ENCODE results near the gene NMT1. TPM values are rescaled to one million over a fixed set of nuclear protein-coding genes. Genes with fewer than 3 reads are reported as not detected.

Gene NMT1
- total RNA-seq, 1 experiment from 2014 or later: 173 TPM

DNA sequence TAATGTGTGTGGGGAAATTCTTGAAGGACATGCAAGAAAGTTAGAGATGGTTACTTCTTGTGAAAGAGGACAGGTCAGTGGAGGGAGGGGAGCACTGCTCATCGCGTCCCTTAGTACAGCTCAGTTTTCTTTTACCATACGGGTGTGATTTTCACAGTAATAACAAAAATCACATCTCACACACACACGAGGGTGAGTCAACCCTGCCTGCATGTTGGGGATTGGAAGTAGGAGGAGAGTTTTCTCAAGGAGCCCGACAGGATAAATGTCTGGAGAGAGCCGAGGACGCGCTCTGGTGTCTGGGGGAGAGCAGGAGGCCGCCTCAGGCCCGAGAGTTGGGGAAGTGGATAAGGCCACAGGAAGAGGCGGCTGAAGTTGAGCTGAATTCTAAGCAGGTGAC, 54.8 kb downstream of the NMT1 start (continued):
- TF ChIP-seq, protein P1, sequence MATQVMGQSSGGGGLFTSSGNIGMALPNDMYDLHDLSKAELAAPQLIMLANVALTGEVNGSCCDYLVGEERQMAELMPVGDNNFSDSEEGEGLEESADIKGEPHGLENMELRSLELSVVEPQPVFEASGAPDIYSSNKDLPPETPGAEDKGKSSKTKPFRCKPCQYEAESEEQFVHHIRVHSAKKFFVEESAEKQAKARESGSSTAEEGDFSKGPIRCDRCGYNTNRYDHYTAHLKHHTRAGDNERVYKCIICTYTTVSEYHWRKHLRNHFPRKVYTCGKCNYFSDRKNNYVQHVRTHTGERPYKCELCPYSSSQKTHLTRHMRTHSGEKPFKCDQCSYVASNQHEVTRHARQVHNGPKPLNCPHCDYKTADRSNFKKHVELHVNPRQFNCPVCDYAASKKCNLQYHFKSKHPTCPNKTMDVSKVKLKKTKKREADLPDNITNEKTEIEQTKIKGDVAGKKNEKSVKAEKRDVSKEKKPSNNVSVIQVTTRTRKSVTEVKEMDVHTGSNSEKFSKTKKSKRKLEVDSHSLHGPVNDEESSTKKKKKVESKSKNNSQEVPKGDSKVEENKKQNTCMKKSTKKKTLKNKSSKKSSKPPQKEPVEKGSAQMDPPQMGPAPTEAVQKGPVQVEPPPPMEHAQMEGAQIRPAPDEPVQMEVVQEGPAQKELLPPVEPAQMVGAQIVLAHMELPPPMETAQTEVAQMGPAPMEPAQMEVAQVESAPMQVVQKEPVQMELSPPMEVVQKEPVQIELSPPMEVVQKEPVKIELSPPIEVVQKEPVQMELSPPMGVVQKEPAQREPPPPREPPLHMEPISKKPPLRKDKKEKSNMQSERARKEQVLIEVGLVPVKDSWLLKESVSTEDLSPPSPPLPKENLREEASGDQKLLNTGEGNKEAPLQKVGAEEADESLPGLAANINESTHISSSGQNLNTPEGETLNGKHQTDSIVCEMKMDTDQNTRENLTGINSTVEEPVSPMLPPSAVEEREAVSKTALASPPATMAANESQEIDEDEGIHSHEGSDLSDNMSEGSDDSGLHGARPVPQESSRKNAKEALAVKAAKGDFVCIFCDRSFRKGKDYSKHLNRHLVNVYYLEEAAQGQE (IDR thresholded peaks at IDR 0.05; ENCODE audit: low read depth): no peak
- no peak for TF ChIP-seq SIN3A (IDR thresholded peaks at IDR 0.05; ENCODE audit: low read depth)
- TF ChIP-seq, protein P2, sequence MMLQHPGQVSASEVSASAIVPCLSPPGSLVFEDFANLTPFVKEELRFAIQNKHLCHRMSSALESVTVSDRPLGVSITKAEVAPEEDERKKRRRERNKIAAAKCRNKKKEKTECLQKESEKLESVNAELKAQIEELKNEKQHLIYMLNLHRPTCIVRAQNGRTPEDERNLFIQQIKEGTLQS (IDR thresholded peaks at IDR 0.05): no peak
- TF ChIP-seq EGR1 (IDR thresholded peaks at IDR 0.05; ENCODE audit: low read depth): no peak
- TF ChIP-seq SRF (IDR thresholded peaks at IDR 0.05; ENCODE audit: low read depth): no peak
- no peak for TF ChIP-seq JUND (IDR thresholded peaks at IDR 0.05)

DNA sequence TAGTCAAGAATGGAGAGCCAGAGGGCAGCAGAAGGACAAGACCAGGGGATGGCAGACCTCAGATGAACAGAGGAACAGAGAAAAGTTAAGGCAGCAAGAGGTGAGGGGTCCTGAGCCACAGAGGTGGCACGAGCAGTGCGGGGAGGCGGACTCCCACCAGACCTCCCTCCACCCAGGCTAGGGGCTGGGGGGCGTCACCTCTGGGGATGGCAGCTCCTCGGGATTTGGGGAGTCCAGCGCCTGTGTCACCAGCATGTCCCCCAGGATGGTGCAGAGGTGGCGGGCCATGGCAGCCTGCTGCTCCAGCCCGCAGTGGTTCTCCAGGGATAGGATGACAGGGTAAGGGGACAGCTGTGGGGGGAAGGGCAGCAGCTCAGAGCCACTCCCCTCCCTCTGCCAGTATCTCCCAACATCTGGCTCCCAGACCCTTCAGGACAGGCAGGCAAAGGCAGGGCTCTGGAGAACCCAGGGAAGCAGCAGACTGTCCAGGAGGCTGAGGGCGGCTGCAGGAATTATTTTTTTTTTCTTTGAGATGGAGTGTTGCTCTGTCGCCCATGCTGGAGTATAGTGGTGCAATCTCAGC, 55.4 kb downstream of the NMT1 start:
- intact Hi-C loops (cut with micrococcal nuclease): no loop called here
- ChIA-PET POLR2A (no interaction called here), RAD21 (ENCODE audit: low non-redundant PET in 1 of 2, low total read pairs in 2 of 2, uncharacterized antibody in 2 of 2, unreplicated experiment in 2 of 2) (no interaction called here), CTCF (no interaction called here)
- H3K27me3 ChIP-seq (ENCODE audit: insufficient read depth, low read length): no peaks in the 10 kb centered on the region
- TF ChIP-seq, protein P2 (IDR thresholded peaks at IDR 0.05): no peak
- TF ChIP-seq, protein P1 (IDR thresholded peaks at IDR 0.05; ENCODE audit: low read depth): no peak
- no peak for TF ChIP-seq JUND (IDR thresholded peaks at IDR 0.05)
- no peak for TF ChIP-seq YY1 (IDR thresholded peaks at IDR 0.05; ENCODE audit: extremely low read depth, insufficient replicate concordance, low read depth, low read length)
- TF ChIP-seq POLR2A (IDR thresholded peaks at IDR 0.05; ENCODE audit: borderline replicate concordance, extremely low read depth, insufficient read depth, insufficient read length): no peak
- TF ChIP-seq EGR1 (IDR thresholded peaks at IDR 0.05; ENCODE audit: low read depth): no peak
- TF ChIP-seq SRF (IDR thresholded peaks at IDR 0.05; ENCODE audit: low read depth): no peak
- no peak overlapping the region for H3K27ac ChIP-seq (ENCODE audit: low read depth, low read length)
- H4K20me1 ChIP-seq (ENCODE audit: insufficient read depth): no peaks in the 10 kb centered on the region
- peaks cover 2% of the 10 kb centered on the region; the same call in 1 of the 2 replicates for H3K79me2 ChIP-seq (ENCODE audit: insufficient read depth, low read length)
- no peak for DNase-seq (ENCODE audit: low read depth, low spot score)
- no peak overlapping the region for H3K9ac ChIP-seq (ENCODE audit: low read length)
- no peak overlapping the region for H2AFZ ChIP-seq (ENCODE audit: low read depth, low read length, poor library complexity, severe bottlenecking)
- peaks cover 2 to 11% of the 10 kb centered on the region in 2 experiments; a peak in 3 of 4 replicates for H3K36me3 ChIP-seq (ENCODE audit: control insufficient read depth in 1 of 2, insufficient read depth in 2 of 2, low read length in 2 of 2)
- H3K4me2 ChIP-seq (ENCODE audit: low read length): no peak overlapping the region
- H3K9me3 ChIP-seq (ENCODE audit: control insufficient read depth in 1 of 2, insufficient read depth in 1 of 2, low read depth in 1 of 2, low read length in 2 of 2): no peaks in the 10 kb centered on the region
- H3K4me1 ChIP-seq (ENCODE audit: control insufficient read depth in 1 of 2, insufficient read depth in 2 of 2, low read length in 2 of 2): peaks cover 0 to 3% of the 10 kb centered on the region in 2 experiments; a peak in 3 of 4 replicates
- BruUV-seq (replicated peaks): no TSS peak
- ATAC-seq: no peak
- no peak overlapping the region for H3K4me3 ChIP-seq (replicated peaks in 1 of 2; ENCODE audit: low read depth in 1 of 2, low read length in 2 of 2)
- no peaks in the 10 kb centered on the region for H3K9me2 ChIP-seq (ENCODE audit: insufficient read depth)

Measured in HCT116 (cell line).